A673 (cell line): ENCODE results near the gene OR52N5.
A peak's percentile ranks its signal among the peaks of the same experiment; 100 is the strongest.

ENCODE experiments used
- EZH2 ChIP-seq: fragments of 200-600 bp; sonication (generic); IDR thresholded peaks from 2 replicates; pipeline ENCODE4 v1.6.1; 2017; ENCODE audit warnings: borderline replicate concordance, low read depth, mild to moderate bottlenecking, mixed read lengths, antibody characterized with exemption, low read length; ENCODE audit not compliant: poor library complexity, severe bottlenecking
- TF ChIP-seq, protein P1 (sequence below): fragments of 300-800, 200-600 bp; sonication (generic); conservative IDR thresholded peaks from 2 replicates; pipeline ENCODE4 v1.5.1; 2017; ENCODE audit warnings: low read depth, mild to moderate bottlenecking, antibody characterized with exemption, low read length, moderate library complexity, mixed read lengths

DNA sequence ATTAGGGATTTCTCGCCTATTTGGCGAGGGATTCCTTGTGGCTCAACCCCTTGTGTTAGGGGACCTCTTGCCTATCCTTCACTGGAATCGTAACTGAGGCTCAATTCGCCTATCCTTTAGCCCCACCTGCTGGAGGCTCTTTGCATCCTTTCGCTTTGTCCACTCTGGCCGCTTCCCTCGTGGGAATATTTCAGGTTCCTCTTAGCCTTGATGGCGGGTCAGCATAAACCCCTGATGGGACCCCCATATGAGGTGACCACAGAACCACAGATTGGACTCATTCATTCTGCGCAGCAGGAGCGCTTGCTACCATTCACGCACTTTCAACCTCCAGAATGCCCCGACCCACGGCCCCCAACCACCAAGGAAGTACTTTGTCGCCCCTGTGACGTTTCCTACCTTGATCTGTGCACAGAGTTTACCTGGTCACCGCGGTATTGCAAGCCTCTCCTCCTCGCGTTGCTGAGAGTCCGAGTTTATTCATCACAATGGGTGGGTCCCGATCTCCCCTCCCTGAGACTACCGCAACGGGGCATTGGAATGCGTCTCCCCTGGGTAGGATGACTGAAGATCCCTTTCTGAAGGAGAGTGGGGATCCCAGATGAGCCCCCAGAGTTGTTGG, 25.5 kb upstream of the OR52N5 start, which contains the start of gene OR52N2:
- TF ChIP-seq, protein P1, sequence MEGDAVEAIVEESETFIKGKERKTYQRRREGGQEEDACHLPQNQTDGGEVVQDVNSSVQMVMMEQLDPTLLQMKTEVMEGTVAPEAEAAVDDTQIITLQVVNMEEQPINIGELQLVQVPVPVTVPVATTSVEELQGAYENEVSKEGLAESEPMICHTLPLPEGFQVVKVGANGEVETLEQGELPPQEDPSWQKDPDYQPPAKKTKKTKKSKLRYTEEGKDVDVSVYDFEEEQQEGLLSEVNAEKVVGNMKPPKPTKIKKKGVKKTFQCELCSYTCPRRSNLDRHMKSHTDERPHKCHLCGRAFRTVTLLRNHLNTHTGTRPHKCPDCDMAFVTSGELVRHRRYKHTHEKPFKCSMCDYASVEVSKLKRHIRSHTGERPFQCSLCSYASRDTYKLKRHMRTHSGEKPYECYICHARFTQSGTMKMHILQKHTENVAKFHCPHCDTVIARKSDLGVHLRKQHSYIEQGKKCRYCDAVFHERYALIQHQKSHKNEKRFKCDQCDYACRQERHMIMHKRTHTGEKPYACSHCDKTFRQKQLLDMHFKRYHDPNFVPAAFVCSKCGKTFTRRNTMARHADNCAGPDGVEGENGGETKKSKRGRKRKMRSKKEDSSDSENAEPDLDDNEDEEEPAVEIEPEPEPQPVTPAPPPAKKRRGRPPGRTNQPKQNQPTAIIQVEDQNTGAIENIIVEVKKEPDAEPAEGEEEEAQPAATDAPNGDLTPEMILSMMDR, result peak; percentile 81
- no peak for TF ChIP-seq EZH2
